Measurements from ENCODE around the gene WNT6.

- TF ChIP-seq POLR2A (IDR thresholded peaks at IDR 0.05; ENCODE audit: low read depth, low read length): no peak
- TF ChIP-seq SPI1 (IDR thresholded peaks at IDR 0.05; ENCODE audit: low read depth, low read length): no peak
- no peak for TF ChIP-seq POLR2AphosphoS5 (IDR thresholded peaks at IDR 0.05; ENCODE audit: low read depth, low read length)
- TF ChIP-seq TAF1 (IDR thresholded peaks at IDR 0.05; ENCODE audit: low read depth, low read length): no peak
Observed at GRCh38 chr2:218849721-218850120, 9.9 kb upstream of the WNT6 start.
